ENCODE results near the gene DNAH17. TPM values are rescaled to one million over a fixed set of nuclear protein-coding genes. Genes with fewer than 3 reads are reported as not detected.

DNAH17 gene
- polyA plus RNA-seq, 1 experiment = not detected

GRCh38 chr17:78427140-78427539 lies 150.1 kb downstream of the DNAH17 start:
- peaks cover 38% of the 10 kb centered on the region for H3K36me3 ChIP-seq (ENCODE audit: control insufficient read depth, insufficient read depth, low read length)
- POLR2A ChIA-PET = no interaction called here
- CTCF ChIA-PET = interaction anchor here (12.4 kb wide), 1 partner anchor 65 kb away, joined by 273 read pairs; the partner anchor contains the start of gene SOCS3
- no peak for DNase-seq (ENCODE audit: low read depth)
- TF ChIP-seq, protein P1, sequence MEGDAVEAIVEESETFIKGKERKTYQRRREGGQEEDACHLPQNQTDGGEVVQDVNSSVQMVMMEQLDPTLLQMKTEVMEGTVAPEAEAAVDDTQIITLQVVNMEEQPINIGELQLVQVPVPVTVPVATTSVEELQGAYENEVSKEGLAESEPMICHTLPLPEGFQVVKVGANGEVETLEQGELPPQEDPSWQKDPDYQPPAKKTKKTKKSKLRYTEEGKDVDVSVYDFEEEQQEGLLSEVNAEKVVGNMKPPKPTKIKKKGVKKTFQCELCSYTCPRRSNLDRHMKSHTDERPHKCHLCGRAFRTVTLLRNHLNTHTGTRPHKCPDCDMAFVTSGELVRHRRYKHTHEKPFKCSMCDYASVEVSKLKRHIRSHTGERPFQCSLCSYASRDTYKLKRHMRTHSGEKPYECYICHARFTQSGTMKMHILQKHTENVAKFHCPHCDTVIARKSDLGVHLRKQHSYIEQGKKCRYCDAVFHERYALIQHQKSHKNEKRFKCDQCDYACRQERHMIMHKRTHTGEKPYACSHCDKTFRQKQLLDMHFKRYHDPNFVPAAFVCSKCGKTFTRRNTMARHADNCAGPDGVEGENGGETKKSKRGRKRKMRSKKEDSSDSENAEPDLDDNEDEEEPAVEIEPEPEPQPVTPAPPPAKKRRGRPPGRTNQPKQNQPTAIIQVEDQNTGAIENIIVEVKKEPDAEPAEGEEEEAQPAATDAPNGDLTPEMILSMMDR (IDR thresholded peaks at IDR 0.05; ENCODE audit: insufficient read depth, low read depth, low read length) = no peak
- H3K4me3 ChIP-seq (ENCODE audit: low read depth, low read length) = no peak overlapping the region
- no peaks in the 10 kb centered on the region for H3K27me3 ChIP-seq (ENCODE audit: control insufficient read depth, insufficient read depth, low read length)

GRCh38 chr17:78426293-78426879 lies 150.8 kb downstream of the DNAH17 start:
- Histone ChIP-seq H3K27me3 (ENCODE audit: control insufficient read depth, insufficient read depth, low read length) (no peaks in the 10 kb centered on the region), H3K4me3 (ENCODE audit: low read depth, low read length) (no peak overlapping the region), H3K36me3 (ENCODE audit: control insufficient read depth, insufficient read depth, low read length) (peaks cover 38% of the 10 kb centered on the region)
- no peak for DNase-seq (ENCODE audit: low read depth)
- ChIA-PET CTCF (interaction anchor here (1.0 to 12.4 kb wide), 3 partner anchors 19 to 177 kb away, joined by 3 to 273 read pairs (median 90); partner anchors contain the start of gene SOCS3), POLR2A (no interaction called here)
- TF ChIP-seq, protein P1 (IDR thresholded peaks at IDR 0.05; ENCODE audit: insufficient read depth, low read depth, low read length) = no peak

- H3K4me3 ChIP-seq (ENCODE audit: low read depth, low read length) = no peak overlapping the region
- ChIA-PET POLR2A (no interaction called here), CTCF (interaction anchor here (0.6 to 12.4 kb wide), 4 partner anchors 10 to 1341 kb away, joined by 3 to 273 read pairs (median 46); partner anchors contain the start of gene SOCS3)
- no peak for DNase-seq (ENCODE audit: low read depth)
- no peaks in the 10 kb centered on the region for H3K27me3 ChIP-seq (ENCODE audit: control insufficient read depth, insufficient read depth, low read length)
- TF ChIP-seq, protein P1 (IDR thresholded peaks at IDR 0.05; ENCODE audit: insufficient read depth, low read depth, low read length) = no peak
- peaks cover 38% of the 10 kb centered on the region for H3K36me3 ChIP-seq (ENCODE audit: control insufficient read depth, insufficient read depth, low read length)
Measured at GRCh38 chr17:78425429-78425828, 151.8 kb downstream of the DNAH17 start.

- TF ChIP-seq, protein P1 (IDR thresholded peaks at IDR 0.05; ENCODE audit: insufficient read depth, low read depth, low read length) = no peak
- no peak for DNase-seq (ENCODE audit: low read depth)
- Histone ChIP-seq H3K4me3 (ENCODE audit: low read depth, low read length) (no peak overlapping the region), H3K27me3 (ENCODE audit: control insufficient read depth, insufficient read depth, low read length) (no peaks in the 10 kb centered on the region), H3K36me3 (ENCODE audit: control insufficient read depth, insufficient read depth, low read length) (peaks cover 33% of the 10 kb centered on the region)
- ChIA-PET CTCF (interaction anchor here (0.9 to 12.4 kb wide), 4 partner anchors 8 to 175 kb away, joined by 3 to 273 read pairs (median 48); partner anchors contain the start of gene SOCS3), POLR2A (no interaction called here)
Measured at GRCh38 chr17:78423961-78424675, 153.1 kb downstream of the DNAH17 start.

DNA sequence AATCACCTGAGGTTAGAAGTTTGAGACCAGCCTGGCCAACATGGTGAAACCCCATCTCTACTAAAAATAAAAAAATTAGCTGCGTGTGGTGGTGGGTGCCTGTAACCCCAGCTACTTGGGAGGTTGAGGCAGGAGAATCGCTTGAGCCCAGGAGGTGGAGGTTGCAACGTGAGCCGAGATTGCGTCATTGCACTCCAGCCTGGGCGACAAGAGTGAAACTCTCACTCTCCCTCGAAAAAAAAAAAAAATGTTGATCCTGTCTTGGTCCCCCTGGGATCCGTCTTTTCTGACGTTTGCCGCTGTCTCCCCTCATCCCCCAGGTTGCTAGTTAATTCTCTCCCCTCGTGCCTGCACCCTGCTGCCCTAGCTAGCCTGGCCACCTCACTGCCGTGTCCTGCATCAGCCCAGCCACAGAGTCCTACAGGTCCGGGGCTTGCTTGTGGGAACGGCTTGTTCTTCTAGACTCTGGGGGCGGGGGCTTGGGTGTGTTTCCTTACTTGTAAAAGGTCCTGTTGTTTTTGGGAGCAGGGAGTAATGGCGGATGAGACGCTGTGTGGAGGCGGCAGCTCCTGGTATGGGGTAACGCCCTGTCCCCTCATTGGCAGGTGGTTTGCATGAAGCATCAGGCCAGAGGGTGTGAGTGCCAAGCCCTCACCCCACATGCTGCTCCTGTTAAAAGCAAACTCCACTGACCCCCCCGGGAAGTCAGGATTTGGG lies 154.2 kb downstream of the DNAH17 start:
- no peak for DNase-seq (ENCODE audit: low read depth)
- Histone ChIP-seq H3K27me3 (ENCODE audit: control insufficient read depth, insufficient read depth, low read length) (no peaks in the 10 kb centered on the region), H3K36me3 (ENCODE audit: control insufficient read depth, insufficient read depth, low read length) (peaks cover 28% of the 10 kb centered on the region), H3K4me3 (ENCODE audit: low read depth, low read length) (no peak overlapping the region)
- TF ChIP-seq, protein P1 (IDR thresholded peaks at IDR 0.05; ENCODE audit: insufficient read depth, low read depth, low read length) = no peak
- ChIA-PET CTCF (interaction anchor here (0.7 to 12.4 kb wide), 31 partner anchors 8 to 338 kb away, joined by 3 to 273 read pairs (median 6); partner anchors contain the start of genes AFMID, PGS1, SOCS3 and TK1), POLR2A (no interaction called here)
